NB4 (cell line): Measurements from ENCODE around the gene TREML1.
A peak's percentile ranks its signal among the peaks of the same experiment; 100 is the strongest.
"Not testable (repeated sequence)": the region's sequence is repeated elsewhere in the genome, so short reads cannot be mapped to it uniquely, and the experiment has no call there.

Source experiments
- DNase-seq: peaks from one replicate; pipeline ENCODE4 v3.0.0; 2010; ENCODE audit warnings: low read depth
- H3K4me3 ChIP-seq: one replicate; pipeline ENCODE4 v1.5.1; 2011; ENCODE audit warnings: mild to moderate bottlenecking, low read depth, low read length, moderate library complexity
- MYC ChIP-seq: IDR thresholded peaks from 2 replicates; pipeline ENCODE4 v1.6.1; 2011; ENCODE audit warnings: low read depth, low read length
- POLR2A ChIP-seq: IDR thresholded peaks from 2 replicates; pipeline ENCODE4 v1.6.1; 2011; ENCODE audit warnings: mild to moderate bottlenecking; ENCODE audit not compliant: insufficient read length; ENCODE audit errors: extremely low read depth
- TF ChIP-seq, protein P1 (sequence below): IDR thresholded peaks from one replicate; pipeline ENCODE4 v1.5.1; 2012; ENCODE audit warnings: low read depth, low read length
- TF ChIP-seq, protein P2 (sequence below): IDR thresholded peaks from 2 replicates; pipeline ENCODE4 v1.6.1; 2011; ENCODE audit warnings: low read depth, low read length

TREML1 gene

DNA sequence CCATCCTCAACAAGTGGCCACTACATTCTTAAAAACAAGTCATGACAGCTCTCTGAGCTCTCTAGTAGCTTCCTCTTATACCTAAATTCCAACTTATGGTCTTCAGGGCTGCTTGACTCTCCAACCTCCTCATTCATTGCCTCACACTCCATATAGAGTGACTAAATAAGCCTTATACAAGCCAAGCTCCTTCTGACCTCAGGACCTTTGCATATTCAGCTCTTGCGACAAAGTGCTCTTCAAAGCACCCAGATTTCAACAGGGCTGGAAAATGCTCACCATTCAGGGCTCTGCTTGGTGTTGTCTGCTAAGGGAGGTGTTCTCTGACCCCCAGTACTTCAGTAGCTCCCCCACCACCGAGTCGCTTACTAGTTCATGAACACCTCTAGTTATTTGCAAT lies 43.1 kb upstream of the TREML1 start:
- no peak overlapping the region for H3K4me3 ChIP-seq
- no peak for DNase-seq
- TF ChIP-seq POLR2A: no peak
- TF ChIP-seq, protein P1, sequence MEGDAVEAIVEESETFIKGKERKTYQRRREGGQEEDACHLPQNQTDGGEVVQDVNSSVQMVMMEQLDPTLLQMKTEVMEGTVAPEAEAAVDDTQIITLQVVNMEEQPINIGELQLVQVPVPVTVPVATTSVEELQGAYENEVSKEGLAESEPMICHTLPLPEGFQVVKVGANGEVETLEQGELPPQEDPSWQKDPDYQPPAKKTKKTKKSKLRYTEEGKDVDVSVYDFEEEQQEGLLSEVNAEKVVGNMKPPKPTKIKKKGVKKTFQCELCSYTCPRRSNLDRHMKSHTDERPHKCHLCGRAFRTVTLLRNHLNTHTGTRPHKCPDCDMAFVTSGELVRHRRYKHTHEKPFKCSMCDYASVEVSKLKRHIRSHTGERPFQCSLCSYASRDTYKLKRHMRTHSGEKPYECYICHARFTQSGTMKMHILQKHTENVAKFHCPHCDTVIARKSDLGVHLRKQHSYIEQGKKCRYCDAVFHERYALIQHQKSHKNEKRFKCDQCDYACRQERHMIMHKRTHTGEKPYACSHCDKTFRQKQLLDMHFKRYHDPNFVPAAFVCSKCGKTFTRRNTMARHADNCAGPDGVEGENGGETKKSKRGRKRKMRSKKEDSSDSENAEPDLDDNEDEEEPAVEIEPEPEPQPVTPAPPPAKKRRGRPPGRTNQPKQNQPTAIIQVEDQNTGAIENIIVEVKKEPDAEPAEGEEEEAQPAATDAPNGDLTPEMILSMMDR: no peak
- TF ChIP-seq MYC: no peak
- TF ChIP-seq, protein P2, sequence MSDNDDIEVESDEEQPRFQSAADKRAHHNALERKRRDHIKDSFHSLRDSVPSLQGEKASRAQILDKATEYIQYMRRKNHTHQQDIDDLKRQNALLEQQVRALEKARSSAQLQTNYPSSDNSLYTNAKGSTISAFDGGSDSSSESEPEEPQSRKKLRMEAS: no peak

DNA sequence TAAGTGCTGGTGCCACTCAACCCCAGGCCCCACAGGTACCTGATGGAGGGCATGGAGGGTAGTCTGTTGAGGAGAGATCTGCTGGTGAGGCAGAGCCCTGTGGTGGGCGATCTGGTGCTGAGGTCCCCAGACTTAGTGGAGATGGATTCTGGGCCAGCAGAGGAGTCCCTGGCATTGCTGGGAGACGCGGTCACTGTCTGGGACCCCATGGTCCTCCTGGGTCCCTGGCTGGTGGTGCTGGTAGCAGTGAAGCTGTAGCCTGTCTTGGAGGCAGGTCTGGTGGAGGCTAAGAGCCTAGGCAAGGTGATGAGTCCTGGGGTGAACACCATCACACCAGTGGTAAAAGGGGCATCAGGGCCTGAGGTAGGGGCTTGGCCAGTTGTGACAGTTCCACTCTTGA lies 40.2 kb upstream of the TREML1 start:
- no peak overlapping the region for H3K4me3 ChIP-seq
- no peak for DNase-seq
- TF ChIP-seq MYC: no peak
- no peak for TF ChIP-seq POLR2A
- TF ChIP-seq, protein P2: no peak
- TF ChIP-seq, protein P1: no peak

DNA sequence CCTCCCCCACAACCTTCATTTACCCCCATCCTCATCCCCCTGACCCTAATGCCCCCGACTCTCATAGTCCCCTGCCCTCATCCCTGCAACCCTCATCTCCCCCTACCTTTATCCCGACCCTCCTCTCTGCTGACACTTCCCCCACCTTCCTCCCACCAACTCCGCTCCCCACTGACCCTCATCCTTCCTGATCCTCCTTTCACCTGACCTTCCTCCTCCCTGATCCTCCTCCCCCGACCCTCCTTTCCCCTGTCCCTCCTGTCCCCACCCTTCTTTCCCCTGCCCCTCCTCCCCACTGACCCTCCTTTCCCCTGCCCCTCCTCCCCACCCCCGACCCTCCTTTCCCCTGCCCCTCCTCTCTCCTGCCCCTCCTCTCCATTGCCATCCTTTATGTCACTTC lies 39.7 kb upstream of the TREML1 start:
- TF ChIP-seq POLR2A: no peak
- TF ChIP-seq, protein P1: no peak
- no peak for TF ChIP-seq MYC
- TF ChIP-seq, protein P2: no peak
- H3K4me3 ChIP-seq: no peak overlapping the region
- no peak for DNase-seq

DNA sequence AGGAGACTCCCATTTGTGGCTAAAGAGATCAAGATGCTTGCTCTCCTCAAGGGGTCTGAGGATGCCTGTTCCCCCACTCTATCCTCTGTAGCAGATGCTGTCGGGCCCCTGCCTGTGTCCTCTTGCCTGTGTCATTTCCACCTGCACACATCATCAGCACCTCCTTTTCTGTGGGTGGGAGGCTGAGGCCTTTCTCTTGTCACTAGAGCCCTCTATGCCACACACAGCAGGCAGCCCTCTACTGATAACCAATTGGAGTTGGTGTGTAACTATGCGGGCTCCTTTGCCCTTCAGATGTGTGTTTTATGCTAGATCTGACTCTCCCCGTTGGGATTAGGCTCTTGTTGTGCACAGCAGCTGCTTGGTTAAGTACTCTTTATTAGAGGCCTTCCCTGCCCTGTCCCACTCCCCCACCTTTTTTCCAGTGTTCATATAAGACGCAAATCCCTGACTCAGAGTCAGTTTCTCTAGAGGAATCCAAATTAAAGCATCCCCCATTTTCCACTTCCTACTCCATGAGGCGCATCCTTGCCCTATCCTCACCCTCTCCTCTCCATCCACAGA lies 39.1 kb upstream of the TREML1 start:
- no peak for TF ChIP-seq MYC
- H3K4me3 ChIP-seq: no peak overlapping the region
- no peak for DNase-seq

DNA sequence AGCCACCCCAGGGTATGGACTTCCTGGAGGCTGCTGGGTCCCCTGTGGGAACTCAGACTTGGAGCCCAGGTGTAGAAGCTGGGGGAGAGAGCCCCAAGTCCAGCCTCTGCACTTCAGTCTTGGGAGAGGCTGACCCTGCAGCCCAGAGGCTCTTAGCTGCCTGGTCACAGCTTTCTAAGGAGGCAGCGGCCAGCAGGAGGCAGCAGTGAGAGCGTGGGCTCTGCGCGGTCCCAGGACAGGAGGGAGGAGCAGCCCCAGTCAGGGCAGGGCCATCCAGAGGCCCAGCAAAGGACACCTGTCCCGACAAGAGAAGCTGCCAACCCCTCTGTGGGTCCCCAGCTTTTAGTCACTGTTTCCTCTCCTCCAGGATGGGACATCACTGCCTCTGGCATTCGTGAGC lies 37.4 kb upstream of the TREML1 start:
- no peak for TF ChIP-seq MYC
- TF ChIP-seq, protein P1: peak; percentile 79
- no peak overlapping the region for H3K4me3 ChIP-seq
- peak; percentile 68 for DNase-seq

DNA sequence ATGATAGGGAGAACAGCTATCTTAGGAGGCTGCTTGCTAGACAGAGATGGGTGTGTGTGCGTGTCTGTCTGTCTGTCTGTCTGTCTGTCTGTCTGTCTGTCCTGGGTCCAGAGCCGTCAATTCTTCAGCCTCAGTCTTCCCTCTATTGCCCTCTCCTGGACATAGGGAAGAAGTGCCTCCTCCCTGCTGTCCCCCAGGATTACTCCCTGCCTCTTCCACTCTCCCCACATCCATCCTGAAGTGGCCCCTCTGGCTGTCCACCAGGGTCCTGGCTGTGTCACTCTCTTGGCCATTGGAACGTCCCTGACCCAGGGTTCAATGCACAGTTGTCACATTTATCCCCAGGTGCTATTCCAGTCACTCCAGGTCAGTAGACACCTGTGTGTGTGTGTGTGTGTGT lies 36.6 kb upstream of the TREML1 start:
- H3K4me3 ChIP-seq: no peak overlapping the region
- TF ChIP-seq, protein P1: peak; percentile 2
- TF ChIP-seq POLR2A (no peak), MYC (no peak)
- no peak for DNase-seq

DNA sequence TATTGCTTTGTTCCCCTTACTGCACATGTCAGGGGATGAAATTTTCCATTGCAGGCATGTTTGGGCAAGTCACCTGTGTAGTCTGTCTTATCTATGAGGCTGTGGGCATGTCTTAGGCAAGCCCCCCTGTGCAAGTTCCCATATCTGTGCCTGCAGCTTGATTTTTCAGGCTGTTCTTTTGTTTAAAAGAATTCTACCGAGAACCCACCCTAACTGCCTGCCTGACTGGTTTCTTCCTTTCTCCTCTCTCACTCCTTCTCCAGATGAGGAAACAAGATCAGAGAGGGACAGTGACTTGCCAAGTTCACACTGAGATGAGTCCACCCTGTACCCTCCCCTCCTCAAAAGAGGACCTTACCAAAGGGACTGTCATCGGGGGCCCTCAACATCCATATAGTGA lies 35.8 kb upstream of the TREML1 start:
- TF ChIP-seq MYC: no peak
- TF ChIP-seq POLR2A: no peak
- TF ChIP-seq, protein P2: no peak
- no peak for DNase-seq
- no peak overlapping the region for H3K4me3 ChIP-seq

DNA sequence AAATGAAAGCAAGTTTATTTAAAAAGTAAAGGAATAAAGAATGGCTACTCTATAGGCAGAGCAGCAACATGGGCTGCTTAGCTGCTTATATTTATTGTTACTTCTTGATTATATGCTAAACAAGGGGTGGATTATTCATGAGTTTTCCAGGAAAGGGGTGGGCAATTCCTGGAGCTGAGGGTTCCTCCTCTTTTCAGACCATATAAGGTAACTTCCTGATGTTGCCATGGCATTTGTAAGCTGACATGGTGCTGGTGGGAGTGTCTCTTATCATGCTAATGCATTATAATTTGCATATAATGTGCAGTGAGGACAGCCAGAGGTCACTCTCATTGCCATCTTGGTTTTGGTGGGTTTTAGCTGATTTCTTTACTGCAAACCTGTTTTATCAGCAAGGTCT lies 34.9 kb upstream of the TREML1 start:
- H3K4me3 ChIP-seq, DNase-seq: not testable (repeated sequence)
